ENCODE data around the gene SRMS.

DNA sequence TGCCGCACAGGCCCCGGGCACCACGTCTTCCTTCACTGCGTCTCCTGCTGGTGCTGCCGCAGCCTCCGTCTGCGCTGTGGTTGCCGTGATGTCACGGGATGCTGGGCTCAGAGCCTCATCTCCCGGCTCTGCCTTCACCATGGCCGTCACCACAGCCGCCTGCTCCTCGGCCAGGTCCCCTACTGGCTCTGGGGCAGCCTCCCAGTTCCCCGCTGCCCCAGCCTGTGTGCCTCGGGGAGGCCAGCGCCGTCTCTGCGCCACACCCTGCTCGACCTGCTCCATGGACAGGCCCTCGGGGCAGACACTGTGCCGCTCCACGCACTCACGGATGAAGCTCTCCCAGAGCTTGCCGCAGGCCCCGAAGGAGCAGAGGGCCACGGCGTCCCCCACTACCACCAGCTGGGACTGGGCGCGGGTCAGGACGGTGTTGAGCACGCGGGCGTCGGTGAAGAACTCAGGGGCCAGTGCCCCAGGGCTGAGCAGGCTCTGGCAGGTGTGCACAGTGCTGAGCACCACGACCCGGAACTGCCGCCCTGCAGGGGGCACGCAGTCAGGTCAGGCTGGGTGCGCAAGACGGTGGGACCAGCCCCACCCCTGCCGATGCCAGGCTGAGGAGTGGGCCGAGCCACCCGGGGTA lies 18.3 kb upstream of the SRMS start:
- TF ChIP-seq CTCF (IDR thresholded peaks at IDR 0.05; ENCODE audit: insufficient read depth, low read length, poor library complexity, severe bottlenecking): no peak
- no peak for TF ChIP-seq EZH2phosphoT487 (conservative IDR thresholded peaks at IDR 0.05; ENCODE audit: low read length)

Measured in SU-DHL-6 (cell line).